Ovary (tissue), 3 donors: ENCODE results near the gene MSI2.

Experiments
- POLR2A ChIP-seq: fragments of 450-650 bp; IDR thresholded peaks from one replicate; pipeline ENCODE4 v1.6.1; 2017; ENCODE audit warnings: antibody characterized with exemption, mild to moderate bottlenecking, moderate library complexity
- TF ChIP-seq, protein P1 (sequence below), 3 donors: fragments of 450-650 bp in 2 of 3; fragments of 200-600 bp in 1 of 3; IDR thresholded peaks; one replicate each; pipeline versions ENCODE4 v1.5.1 to v1.8.0; 2016 to 2022; ENCODE audit warnings: antibody characterized with exemption in 3 of 3, mild to moderate bottlenecking in 1 of 3
- donor health status: DM: no; HTN: no; CAD: no.

GRCh38 chr17:57385975-57386374, 129.7 kb downstream of the MSI2 start:
- TF ChIP-seq, protein P1, sequence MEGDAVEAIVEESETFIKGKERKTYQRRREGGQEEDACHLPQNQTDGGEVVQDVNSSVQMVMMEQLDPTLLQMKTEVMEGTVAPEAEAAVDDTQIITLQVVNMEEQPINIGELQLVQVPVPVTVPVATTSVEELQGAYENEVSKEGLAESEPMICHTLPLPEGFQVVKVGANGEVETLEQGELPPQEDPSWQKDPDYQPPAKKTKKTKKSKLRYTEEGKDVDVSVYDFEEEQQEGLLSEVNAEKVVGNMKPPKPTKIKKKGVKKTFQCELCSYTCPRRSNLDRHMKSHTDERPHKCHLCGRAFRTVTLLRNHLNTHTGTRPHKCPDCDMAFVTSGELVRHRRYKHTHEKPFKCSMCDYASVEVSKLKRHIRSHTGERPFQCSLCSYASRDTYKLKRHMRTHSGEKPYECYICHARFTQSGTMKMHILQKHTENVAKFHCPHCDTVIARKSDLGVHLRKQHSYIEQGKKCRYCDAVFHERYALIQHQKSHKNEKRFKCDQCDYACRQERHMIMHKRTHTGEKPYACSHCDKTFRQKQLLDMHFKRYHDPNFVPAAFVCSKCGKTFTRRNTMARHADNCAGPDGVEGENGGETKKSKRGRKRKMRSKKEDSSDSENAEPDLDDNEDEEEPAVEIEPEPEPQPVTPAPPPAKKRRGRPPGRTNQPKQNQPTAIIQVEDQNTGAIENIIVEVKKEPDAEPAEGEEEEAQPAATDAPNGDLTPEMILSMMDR (IDR thresholded peaks at IDR 0.05), result no peak
- TF ChIP-seq POLR2A, result no peak
